Gastroesophageal sphincter (tissue), 4 donors: ENCODE measurements around the gene BPIFB6. TPM values are rescaled to one million over a fixed set of nuclear protein-coding genes. Genes with fewer than 3 reads are reported as not detected.

ENCODE experiments used
- ATAC-seq: fragments of 150-250 bp; one replicate; pipeline ENCODE4 v1.9.1; 2016; ENCODE audit warnings: mild to moderate bottlenecking, moderate library complexity
- H3K27ac ChIP-seq, 4 donors: fragments of 200-600 bp; sonication (generic) in 3 of 4; 1 replicate in 3 of 4; 2 replicates in 1 of 4; pipeline ENCODE4 v1.5.1; 2016 to 2019
- H3K27me3 ChIP-seq: fragments of 200-600 bp; sonication (generic); one replicate; pipeline ENCODE4 v1.5.1; 2019
- H3K36me3 ChIP-seq, 2 donors: fragments of 200-600 bp; sonication (generic); one replicate each; pipeline ENCODE4 v1.5.1; 2019; ENCODE audit warnings: control low read depth in 1 of 2
- H3K4me1 ChIP-seq, 3 donors: fragments of 200-600 bp; sonication (generic); 1 replicate in 2 of 3; 2 replicates in 1 of 3; pipeline ENCODE4 v1.5.1; 2016 to 2019; ENCODE audit warnings: control low read depth in 2 of 3
- H3K4me3 ChIP-seq, 2 donors: fragments of 200-600 bp; sonication (generic); one replicate each; pipeline ENCODE4 v1.5.1; 2019; ENCODE audit warnings: mild to moderate bottlenecking in 1 of 2, moderate library complexity in 1 of 2
- H3K9me3 ChIP-seq, 3 donors: fragments of 200-600 bp; sonication (generic); one replicate each; pipeline ENCODE4 v1.5.1; 2017 to 2019; ENCODE audit warnings: control low read depth in 2 of 3
- CTCF ChIP-seq, 4 experiments: fragments of 200-600 bp in 2 of 4; fragments of 450-650 bp in 2 of 4; sonication (generic) in 1 of 4; IDR thresholded peaks; one replicate each; pipeline ENCODE4 v1.5.1; 2017 to 2019; ENCODE audit warnings: antibody characterized with exemption in 4 of 4, mild to moderate bottlenecking in 2 of 4, moderate library complexity in 2 of 4
- EP300 ChIP-seq: sonication (generic); formaldehyde crosslinking; IDR thresholded peaks from one replicate; pipeline ENCODE4 v1.6.1; 2017; ENCODE audit warnings: antibody characterized with exemption, mild to moderate bottlenecking
- POLR2A ChIP-seq, 2 donors: fragments of 450-650 bp; IDR thresholded peaks; one replicate each; pipeline ENCODE4 v1.6.1; 2017; ENCODE audit warnings: antibody characterized with exemption in 2 of 2, mild to moderate bottlenecking in 2 of 2, moderate library complexity in 1 of 2
- POLR2AphosphoS5 ChIP-seq: sonication (generic); formaldehyde crosslinking; IDR thresholded peaks from one replicate; pipeline ENCODE4 v1.6.1; 2017; ENCODE audit warnings: antibody characterized with exemption
- WGBS, 2 donors: methylation state at CpG; one replicate each; pipeline ENCODE4 v1.1.5; 2018; ENCODE audit warnings: low coverage in 1 of 2; 5-methylcytosine and 5-hydroxymethylcytosine counted together
- total RNA-seq, 4 donors: library from RNA; depleted of rRNA; stranded (reverse); fragments of >200 nt; gene quantifications; one replicate each; pipeline ENCODE4 v1.1.0, GENCODE V29; 2016

The BPIFB6 gene
- total RNA-seq, 4 donors from 2014 or later = not detected

- Histone ChIP-seq H3K27ac (no peak overlapping the region), H3K4me1 (no peaks in the 10 kb centered on the region), H3K36me3 (no peaks in the 10 kb centered on the region), H3K27me3 (peaks cover 27% of the 10 kb centered on the region), H3K9me3 (no peaks in the 10 kb centered on the region), H3K4me3 (no peak overlapping the region)
- 24 to 28% methylated on average over 2 of the region's 6 CpGs for WGBS, 2 donors
- ATAC-seq = no peak
- no peak for TF ChIP-seq EP300
Measured at GRCh38 chr20:33082546-33082945, 51.1 kb downstream of the BPIFB6 start.

GRCh38 chr20:33083544-33084340, 52.3 kb downstream of the BPIFB6 start:
- Histone ChIP-seq H3K4me1 (no peaks in the 10 kb centered on the region), H3K9me3 (no peaks in the 10 kb centered on the region), H3K27ac (no peak overlapping the region), H3K27me3 (peaks cover 23% of the 10 kb centered on the region), H3K4me3 (no peak overlapping the region), H3K36me3 (no peaks in the 10 kb centered on the region)
- ATAC-seq = no peak
- 88 to 96% methylated on average over 5 to 14 of the region's 20 CpGs for WGBS, 2 donors
- TF ChIP-seq POLR2A (IDR thresholded peaks at IDR 0.05) (no peak), POLR2AphosphoS5 (no peak), CTCF (IDR thresholded peaks at IDR 0.05) (no peak)

- Histone ChIP-seq H3K27ac (no peak overlapping the region), H3K36me3 (no peaks in the 10 kb centered on the region), H3K27me3 (peaks cover 28% of the 10 kb centered on the region), H3K4me3 (no peak overlapping the region), H3K4me1 (no peaks in the 10 kb centered on the region), H3K9me3 (no peaks in the 10 kb centered on the region)
- TF ChIP-seq EP300 (no peak), POLR2A (IDR thresholded peaks at IDR 0.05) (no peak), POLR2AphosphoS5 (no peak), CTCF (IDR thresholded peaks at IDR 0.05) (no peak)
- no peak for ATAC-seq
- WGBS, 2 donors = 50 to 67% methylated on average over 1 of the region's 15 CpGs
Measured at GRCh38 chr20:33084722-33085121, 53.3 kb downstream of the BPIFB6 start.

- Histone ChIP-seq H3K27me3 (peaks cover 28% of the 10 kb centered on the region), H3K36me3 (no peaks in the 10 kb centered on the region), H3K4me3 (no peak overlapping the region), H3K4me1 (no peaks in the 10 kb centered on the region), H3K27ac (no peak overlapping the region), H3K9me3 (no peaks in the 10 kb centered on the region)
- TF ChIP-seq EP300 (no peak), POLR2A (IDR thresholded peaks at IDR 0.05) (no peak), POLR2AphosphoS5 (no peak), CTCF (IDR thresholded peaks at IDR 0.05) (no peak)
- no peak for ATAC-seq
- 63 to 73% methylated on average over 3 to 5 of the region's 14 CpGs for WGBS, 2 donors
Measured at GRCh38 chr20:33086052-33086722, 54.7 kb downstream of the BPIFB6 start.

DNA sequence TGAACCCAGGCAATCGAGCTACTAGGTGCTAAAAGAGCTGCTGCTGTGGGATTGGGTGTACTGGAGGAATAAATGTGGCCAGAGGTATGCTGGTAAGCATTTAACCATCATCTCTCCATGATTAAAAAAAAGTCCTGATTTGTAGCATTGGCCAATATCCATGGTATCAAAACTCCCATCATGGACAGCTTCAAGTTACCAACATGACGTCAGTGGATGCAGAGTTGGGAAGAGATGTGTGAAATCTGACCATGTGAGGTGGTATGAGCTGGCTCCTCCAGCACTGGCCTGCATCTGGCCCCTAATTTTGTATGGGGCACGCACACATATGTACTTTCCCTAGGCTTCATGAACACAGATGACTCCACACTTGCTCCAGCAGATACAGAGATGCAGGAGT, 59.7 kb downstream of the BPIFB6 start:
- no peaks in the 10 kb centered on the region for H3K4me1 ChIP-seq
- H3K27me3 ChIP-seq = peaks cover 4% of the 10 kb centered on the region
- ATAC-seq = no peak
- TF ChIP-seq POLR2AphosphoS5 (no peak), EP300 (no peak), POLR2A (IDR thresholded peaks at IDR 0.05) (no peak)
- H3K9me3 ChIP-seq = no peaks in the 10 kb centered on the region
- no peaks in the 10 kb centered on the region for H3K36me3 ChIP-seq
- H3K4me3 ChIP-seq = no peak overlapping the region
- 67 to 72% methylated on average over 1 to 2 of the region's 3 CpGs for WGBS, 2 donors
- H3K27ac ChIP-seq = no peak overlapping the region

DNA sequence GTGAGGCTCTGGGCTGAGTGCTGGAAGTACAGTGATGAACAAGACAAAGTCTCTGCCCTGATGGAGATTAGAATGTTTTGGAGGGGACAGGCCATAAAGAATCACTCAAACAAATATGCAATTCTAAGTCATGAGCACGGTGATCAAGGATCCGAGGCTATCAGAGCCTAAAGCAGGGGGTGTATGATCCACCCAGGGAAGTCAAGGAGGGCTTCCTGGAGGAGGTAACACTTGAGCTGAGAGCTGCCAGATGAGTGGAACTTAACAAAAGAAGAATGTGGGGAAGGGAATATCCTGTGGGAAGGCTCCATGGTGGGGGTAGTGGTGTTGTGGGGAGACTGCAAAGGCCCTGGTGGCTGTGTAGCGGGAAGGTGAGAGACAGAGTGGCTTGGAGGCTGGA, 60.2 kb downstream of the BPIFB6 start:
- no peak for TF ChIP-seq POLR2AphosphoS5
- no peak for TF ChIP-seq EP300
- no peak for TF ChIP-seq CTCF (IDR thresholded peaks at IDR 0.05)
- ATAC-seq = no peak
- Histone ChIP-seq H3K36me3 (no peaks in the 10 kb centered on the region), H3K9me3 (no peaks in the 10 kb centered on the region), H3K27me3 (peaks cover 4% of the 10 kb centered on the region), H3K4me3 (no peak overlapping the region), H3K4me1 (no peaks in the 10 kb centered on the region), H3K27ac (no peak overlapping the region)
- WGBS, 2 donors = 78 to 82% methylated on average over 2 to 3 of the region's 3 CpGs
